HG03103 (cell line): ENCODE measurements around the gene WDR18.

Experiments
- ATAC-seq: cut with Tn5 transposase; IDR thresholded peaks from one replicate; pipeline ENCODE4 v1.9.1; 2021; ENCODE audit warnings: low read depth; ENCODE audit not compliant: unreplicated experiment

WDR18 gene

DNA sequence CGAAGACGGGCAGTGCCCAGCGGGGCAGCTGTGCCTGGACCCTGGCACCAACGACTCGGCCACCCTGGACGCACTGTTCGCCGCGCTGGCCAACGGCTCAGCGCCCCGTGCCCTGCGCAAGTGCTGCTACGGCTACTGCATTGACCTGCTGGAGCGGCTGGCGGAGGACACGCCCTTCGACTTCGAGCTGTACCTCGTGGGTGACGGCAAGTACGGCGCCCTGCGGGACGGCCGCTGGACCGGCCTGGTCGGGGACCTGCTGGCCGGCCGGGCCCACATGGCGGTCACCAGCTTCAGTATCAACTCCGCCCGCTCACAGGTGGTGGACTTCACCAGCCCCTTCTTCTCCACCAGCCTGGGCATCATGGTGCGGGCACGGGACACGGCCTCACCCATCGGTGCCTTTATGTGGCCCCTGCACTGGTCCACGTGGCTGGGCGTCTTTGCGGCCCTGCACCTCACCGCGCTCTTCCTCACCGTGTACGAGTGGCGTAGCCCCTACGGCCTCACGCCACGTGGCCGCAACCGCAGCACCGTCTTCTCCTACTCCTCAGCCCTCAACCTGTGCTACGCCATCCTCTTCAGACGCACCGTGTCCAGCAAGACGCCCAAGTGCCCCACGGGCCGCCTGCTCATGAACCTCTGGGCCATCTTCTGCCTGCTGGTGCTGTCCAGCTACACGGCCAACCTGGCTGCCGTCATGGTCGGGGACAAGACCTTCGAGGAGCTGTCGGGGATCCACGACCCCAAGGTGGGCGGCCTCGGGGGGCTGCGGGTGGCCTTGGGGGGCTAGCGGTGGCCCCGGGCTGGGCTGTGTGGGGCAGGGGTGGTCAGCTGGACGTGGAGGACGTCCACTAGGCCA lies 20.9 kb downstream of the WDR18 start:
- no peak for ATAC-seq

DNA sequence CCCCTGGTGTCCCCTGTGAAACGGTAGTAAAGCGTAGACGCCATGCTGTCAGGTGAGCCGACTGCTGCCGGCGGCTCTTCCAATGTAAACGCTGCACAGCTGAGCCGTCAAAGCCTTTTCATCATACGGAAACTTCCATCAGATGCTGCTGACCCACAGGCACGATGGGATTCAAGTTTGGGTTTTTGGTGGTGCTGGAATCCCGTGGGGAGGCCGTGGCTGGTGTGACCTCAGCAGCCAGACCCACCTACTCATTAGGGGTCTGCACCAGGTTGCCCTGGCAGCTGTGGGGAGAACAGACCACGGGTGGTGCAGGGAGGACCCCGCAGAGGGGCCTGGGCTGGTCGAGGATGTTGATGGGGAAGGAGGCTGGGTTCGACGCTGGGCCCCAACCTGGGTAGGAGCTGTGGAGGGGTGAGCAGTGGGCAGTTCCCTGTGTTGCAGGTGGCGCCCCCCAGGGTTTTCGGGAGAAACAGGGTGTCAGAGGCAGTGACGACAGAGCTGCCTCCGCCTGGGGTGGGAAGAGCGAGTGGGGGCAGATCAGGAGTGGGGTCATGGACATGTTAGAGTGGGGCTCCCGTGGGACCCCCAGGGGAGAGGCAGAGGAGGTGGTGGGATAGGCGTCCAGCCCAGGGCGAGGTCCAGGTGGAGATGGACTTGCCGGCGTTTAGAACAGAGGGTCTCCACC lies 22.7 kb downstream of the WDR18 start:
- no peak for ATAC-seq

GRCh38 chr19:1007399-1008251 lies 23.5 kb downstream of the WDR18 start:
- ATAC-seq, result no peak

- ATAC-seq, result no peak
These were observed 24.3 kb downstream of the WDR18 start for GRCh38 chr19:1008268-1009040.

DNA sequence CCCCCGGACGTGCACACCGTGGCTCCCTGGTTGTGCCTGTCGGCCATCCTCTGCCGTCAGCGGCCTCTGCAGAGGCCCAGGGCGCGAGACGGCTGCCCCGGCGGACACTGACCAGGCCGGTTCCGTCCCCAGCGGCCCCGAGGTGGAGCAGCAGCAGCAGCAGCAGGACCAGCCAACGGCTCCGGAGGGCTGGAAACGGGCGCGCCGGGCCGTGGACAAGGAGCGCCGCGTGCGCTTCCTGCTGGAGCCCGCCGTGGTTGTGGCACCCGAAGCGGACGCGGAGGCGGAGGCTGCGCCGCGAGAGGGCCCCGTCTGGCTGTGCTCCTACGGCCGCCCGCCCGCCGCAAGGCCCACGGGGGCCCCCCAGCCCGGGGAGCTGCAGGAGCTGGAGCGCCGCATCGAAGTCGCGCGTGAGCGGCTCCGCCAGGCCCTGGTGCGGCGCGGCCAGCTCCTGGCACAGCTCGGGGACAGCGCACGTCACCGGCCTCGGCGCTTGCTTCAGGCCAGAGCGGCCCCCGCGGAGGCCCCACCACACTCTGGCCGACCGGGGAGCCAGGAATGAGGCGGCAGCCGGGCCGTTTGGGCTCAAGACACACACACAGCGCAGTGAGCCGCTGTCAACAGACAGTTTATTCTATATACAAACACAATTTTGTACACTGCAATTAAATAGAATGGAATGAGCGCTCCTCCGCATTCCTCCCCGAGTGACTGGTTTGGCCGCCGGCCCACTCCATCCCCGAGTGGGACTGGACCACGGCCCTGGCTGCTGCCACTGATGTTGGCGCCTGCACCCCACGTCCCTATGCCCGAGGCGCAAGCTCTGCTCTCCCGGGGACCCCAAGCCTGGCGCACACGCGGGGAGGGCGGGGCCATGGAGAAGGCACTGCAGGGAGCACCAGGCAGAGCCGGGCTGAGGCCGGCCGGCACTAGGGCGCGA lies 25.2 kb downstream of the WDR18 start:
- ATAC-seq, result no peak

GRCh38 chr19:1009981-1010538 lies 25.9 kb downstream of the WDR18 start:
- no peak for ATAC-seq

DNA sequence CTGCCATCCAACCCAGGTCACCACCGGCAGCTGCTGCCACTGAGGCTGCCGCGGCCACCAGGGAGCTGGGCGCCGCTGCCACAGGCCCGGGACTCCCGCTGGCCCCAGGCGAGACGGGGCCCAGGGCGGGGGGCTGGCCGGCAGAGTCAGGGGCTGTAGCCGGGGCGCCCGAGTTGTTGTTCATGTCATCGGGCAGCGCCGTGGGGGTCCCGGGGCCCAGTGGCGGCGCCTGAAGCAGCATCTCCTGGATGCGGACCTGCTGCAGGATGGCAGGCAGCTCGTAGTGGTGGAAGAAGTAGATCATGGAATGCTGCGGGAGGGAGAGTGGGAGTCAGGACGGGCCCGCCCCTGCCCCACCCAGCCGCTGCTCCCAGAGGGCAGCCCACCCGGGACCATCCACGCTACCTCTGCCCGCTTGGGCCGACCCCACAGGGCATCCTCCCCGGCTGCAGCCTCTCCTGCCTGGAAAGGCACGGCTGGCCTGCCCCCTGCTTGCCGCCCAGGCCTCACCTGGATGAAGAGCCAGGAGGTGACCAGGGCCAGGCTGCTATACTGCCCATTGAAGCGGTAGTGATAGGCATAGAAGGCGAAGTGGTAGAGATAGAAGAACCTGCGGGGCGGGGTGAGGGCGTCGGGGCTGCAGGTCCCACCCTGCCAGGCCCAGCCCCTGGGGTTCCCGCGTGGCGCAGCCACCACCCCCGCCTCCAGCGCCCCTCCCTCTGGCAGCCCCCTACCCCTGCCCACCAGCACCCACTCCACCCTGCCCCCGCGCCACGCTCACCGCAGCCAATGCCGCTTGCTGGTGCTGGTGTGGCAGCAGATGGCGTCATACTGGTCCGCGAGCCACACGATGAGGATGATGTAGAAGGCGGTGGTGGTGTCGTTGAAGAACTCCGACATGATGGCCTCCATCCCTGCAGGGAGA lies 26.7 kb downstream of the WDR18 start:
- ATAC-seq, result no peak

DNA sequence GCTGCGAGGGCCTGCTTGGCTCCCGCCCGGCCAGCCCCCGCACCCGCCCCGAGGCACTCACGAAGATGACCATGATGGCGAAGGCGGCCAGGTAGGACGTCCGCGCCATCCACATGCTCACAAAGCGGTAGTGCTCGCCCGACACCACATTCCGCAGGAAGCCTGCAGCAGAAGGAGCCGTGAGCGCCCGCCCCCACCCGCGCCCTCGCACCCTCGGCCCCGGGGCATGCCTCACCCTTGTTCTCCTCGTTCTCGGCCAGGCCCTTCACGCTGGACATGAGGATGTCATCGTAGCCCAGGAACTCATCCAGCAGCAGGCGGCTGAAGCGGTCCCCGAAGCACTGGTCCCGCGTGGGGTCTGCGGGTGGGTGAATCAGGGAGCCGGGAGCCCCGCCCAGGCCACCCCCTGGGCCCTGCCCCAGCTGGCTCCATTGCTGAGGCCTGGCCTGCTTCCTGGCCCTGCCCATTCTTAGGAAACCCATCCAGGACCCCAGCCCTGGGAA lies 27.7 kb downstream of the WDR18 start:
- ATAC-seq, result no peak

DNA sequence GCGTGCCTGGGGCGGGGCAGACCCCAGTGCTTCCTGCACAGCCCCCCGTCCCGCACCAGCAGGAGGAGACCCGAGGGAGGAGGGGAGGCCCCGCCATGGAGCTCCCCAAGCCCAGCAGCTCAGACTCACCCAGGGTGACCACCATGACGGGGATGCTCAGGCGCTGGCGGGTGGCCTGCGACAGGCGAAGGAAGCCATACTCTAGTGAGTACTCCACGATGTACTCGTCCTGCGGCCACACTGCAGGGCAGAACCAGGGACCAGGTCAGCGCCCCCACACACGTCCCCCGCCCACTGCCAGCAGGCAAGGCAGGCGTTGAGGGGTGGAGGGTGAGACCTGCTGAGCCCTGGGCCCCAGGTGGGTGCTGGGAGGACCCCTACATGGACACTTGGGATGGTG lies 28.2 kb downstream of the WDR18 start:
- ATAC-seq, result no peak

GRCh38 chr19:1013218-1013617 lies 29.1 kb downstream of the WDR18 start:
- ATAC-seq, result no peak

DNA sequence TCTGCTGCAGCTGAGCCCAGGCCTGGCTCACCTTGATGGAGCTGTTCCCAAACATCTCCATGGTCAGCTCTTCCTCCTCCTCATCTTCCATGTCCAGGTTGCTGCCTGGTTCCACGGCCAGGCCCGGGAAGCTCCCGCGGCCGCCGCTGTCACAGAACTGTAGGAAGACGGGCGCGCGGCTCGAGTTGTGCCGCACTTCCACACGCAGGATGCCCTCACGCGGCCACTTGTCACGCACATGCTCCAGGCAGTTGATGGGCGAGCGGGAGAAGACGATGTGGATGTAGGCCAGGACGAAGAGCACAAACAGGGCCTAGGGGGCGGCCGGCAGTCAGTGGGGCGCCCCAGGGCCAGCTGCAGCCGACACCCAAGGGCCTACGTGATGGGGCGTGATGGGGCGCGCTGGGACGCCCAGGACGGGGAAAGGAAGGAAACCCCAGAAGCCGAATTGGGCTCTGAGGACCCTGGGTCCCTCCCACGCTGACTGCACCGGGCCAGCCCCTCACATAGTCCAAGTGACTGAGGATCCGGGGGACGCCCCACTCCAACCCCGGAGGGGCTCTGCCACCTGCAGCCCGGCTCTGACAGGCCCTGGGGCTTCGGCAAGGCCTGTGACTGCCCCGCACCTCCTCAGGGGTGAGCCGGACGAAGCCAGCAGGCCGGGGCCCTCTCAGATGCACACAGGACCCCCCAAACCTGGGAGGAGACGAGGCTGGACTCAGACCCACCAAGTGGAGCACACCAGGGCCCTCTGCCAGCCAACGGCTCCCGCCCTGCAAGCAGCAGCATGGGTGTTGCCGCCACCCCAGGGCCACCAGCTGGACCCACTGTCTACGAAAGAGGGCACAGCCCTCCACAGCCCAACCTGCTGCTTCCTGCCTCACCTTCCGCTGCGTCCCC lies 30.3 kb downstream of the WDR18 start:
- no peak for ATAC-seq

GRCh38 chr19:1015061-1015781 lies 31.1 kb downstream of the WDR18 start:
- no peak for ATAC-seq

GRCh38 chr19:1015782-1016646 lies 31.9 kb downstream of the WDR18 start:
- no peak for ATAC-seq

- no peak for ATAC-seq
These were observed 32.5 kb downstream of the WDR18 start for GRCh38 chr19:1016647-1017114.
